Right lobe of liver (tissue), 4 donors: ENCODE results near the gene CHCHD1.

Experiments used
- CTCF ChIP-seq, 4 donors: fragments of 200-600 bp in 3 of 4; fragments of 450-650 bp in 1 of 4; IDR thresholded peaks; one replicate each; pipeline versions ENCODE4 v1.5.1 to v1.8.0; 2016 to 2022; ENCODE audit warnings: antibody characterized with exemption in 4 of 4, mild to moderate bottlenecking in 2 of 4
- POLR2A ChIP-seq: fragments of 450-650 bp; IDR thresholded peaks from one replicate; pipeline ENCODE4 v1.6.1; 2017; ENCODE audit warnings: antibody characterized with exemption, mild to moderate bottlenecking
- donor health status: DM: no; HTN: no; CAD: no.
- donor health status: DM: no; HTN: no; CAD: no.
- donor health status: DM: no; HTN: yes; CAD: no.

GRCh38 chr10:73765066-73765465 lies 16.8 kb upstream of the CHCHD1 start:
- TF ChIP-seq POLR2A (no peak), CTCF (IDR thresholded peaks at IDR 0.05) (no peak)
